HS-27A (cell line): ENCODE data around the gene ADRA2B.

Experiments used
- DNase-seq: peaks from one replicate; pipeline ENCODE4 v3.0.0-alpha.2; 2012; ENCODE audit warnings: low read depth, missing footprints

Gene ADRA2B

GRCh38 chr2:96104487-96104861, 11.9 kb downstream of the ADRA2B start:
- no peak for DNase-seq

GRCh38 chr2:96103761-96104486, 12.4 kb downstream of the ADRA2B start:
- DNase-seq = no peak

- DNase-seq = no peak
These were observed 13.2 kb downstream of the ADRA2B start for GRCh38 chr2:96103187-96103601.

- DNase-seq = no peak
These were observed 13.7 kb downstream of the ADRA2B start for GRCh38 chr2:96102596-96103186.

GRCh38 chr2:96100893-96101304, 15.5 kb downstream of the ADRA2B start:
- DNase-seq = no peak

GRCh38 chr2:96099861-96100798, 16.2 kb downstream of the ADRA2B start:
- DNase-seq = no peak

GRCh38 chr2:96098900-96099590, 17.3 kb downstream of the ADRA2B start:
- no peak for DNase-seq

- no peak for DNase-seq
These were observed 18.2 kb downstream of the ADRA2B start for GRCh38 chr2:96097951-96098823.

GRCh38 chr2:96097441-96097840, 18.9 kb downstream of the ADRA2B start:
- no peak for DNase-seq

GRCh38 chr2:96095116-96095636, 21.2 kb downstream of the ADRA2B start:
- DNase-seq = no peak

GRCh38 chr2:96093528-96093927, 22.8 kb downstream of the ADRA2B start:
- no peak for DNase-seq

GRCh38 chr2:96092951-96093350, 23.4 kb downstream of the ADRA2B start:
- DNase-seq = no peak

GRCh38 chr2:96092573-96092877, 23.8 kb downstream of the ADRA2B start:
- DNase-seq = no peak

GRCh38 chr2:96091711-96092572, 24.4 kb downstream of the ADRA2B start:
- DNase-seq = no peak

GRCh38 chr2:96091141-96091710, 25.1 kb downstream of the ADRA2B start:
- DNase-seq = no peak

GRCh38 chr2:96090196-96090926, 26.0 kb downstream of the ADRA2B start:
- DNase-seq = no peak

GRCh38 chr2:96089356-96090195, 26.8 kb downstream of the ADRA2B start:
- no peak for DNase-seq
